Measurements from ENCODE around the gene OLFML2A.
"Not testable (repeated sequence)": the region's sequence is repeated elsewhere in the genome, so short reads cannot be mapped to it uniquely, and the experiment has no call there.

OLFML2A gene

GRCh38 chr9:124761710-124762109 is 15.2 kb upstream of the OLFML2A start:
- DNase-seq, result no peak

- no peak for DNase-seq
These were observed 14.3 kb upstream of the OLFML2A start for GRCh38 chr9:124762633-124763032.

GRCh38 chr9:124764774-124765438 is 12.0 kb upstream of the OLFML2A start:
- peak; percentile 65 to 67 for DNase-seq

- no peak for DNase-seq
These were observed 11.5 kb upstream of the OLFML2A start for GRCh38 chr9:124765439-124765835.

GRCh38 chr9:124766326-124766725 is 10.6 kb upstream of the OLFML2A start:
- no peak for DNase-seq

GRCh38 chr9:124766815-124767554 is 9.9 kb upstream of the OLFML2A start:
- peak; percentile 56 to 61 for DNase-seq

GRCh38 chr9:124767821-124768220 is 9.1 kb upstream of the OLFML2A start:
- DNase-seq, result no peak

GRCh38 chr9:124768334-124768733 is 8.6 kb upstream of the OLFML2A start:
- no peak for DNase-seq

GRCh38 chr9:124768750-124769548 is 8.0 kb upstream of the OLFML2A start:
- peak in 1 of 2 experiments; percentile 41 for DNase-seq

GRCh38 chr9:124769549-124770358 is 7.2 kb upstream of the OLFML2A start:
- DNase-seq, result peak in 1 of 2 experiments; percentile 71

- DNase-seq, result peak; percentile 59 to 71
These were observed 6.4 kb upstream of the OLFML2A start for GRCh38 chr9:124770359-124771020.

- peak; percentile 93 to 96 for DNase-seq
These were observed 5.7 kb upstream of the OLFML2A start, which contains the start of gene NR6A1 for GRCh38 chr9:124771021-124771866. Gene NR6A1, minus strand, starts transcription at chr9:124771311.

GRCh38 chr9:124771867-124772679 is 4.9 kb upstream of the OLFML2A start:
- peak in 1 of 2 experiments; percentile 30 for DNase-seq

- DNase-seq, result not testable (repeated sequence)
These were observed 4.1 kb upstream of the OLFML2A start for GRCh38 chr9:124772877-124773276.

GRCh38 chr9:124773473-124774128 is 3.3 kb upstream of the OLFML2A start:
- no peak for DNase-seq

GRCh38 chr9:124774129-124774978 is 2.6 kb upstream of the OLFML2A start:
- peak; percentile 84 to 91 for DNase-seq

- no peak for DNase-seq
These were observed 347 bp upstream of the OLFML2A start for GRCh38 chr9:124776618-124776953.

GRCh38 chr9:124778575-124779367 is 1.8 kb downstream of the OLFML2A start:
- no peak for DNase-seq
